T-helper 2 cell treated with Interferon-gamma antibody and Interleukin-4, amounts not matched to agents 100 ng/mL and 5 ng/mL, for 36 hours (primary cell): ENCODE measurements around the gene SOD2. TPM values are rescaled to one million over a fixed set of nuclear protein-coding genes. Genes with fewer than 3 reads are reported as not detected.
"Not testable (repeated sequence)": the region's sequence is repeated elsewhere in the genome, so short reads cannot be mapped to it uniquely, and the experiment has no call there.

Source experiments
- intact Hi-C: fragments of 100-400 bp; cut with micrococcal nuclease; formaldehyde crosslinking; loops from one replicate; pipeline ENCODE4 v1.15.1; 2023
- total RNA-seq: library from RNA; stranded (reverse); gene quantifications from 2 replicates; pipeline ENCODE4 v1.2.3, GENCODE V29; 2022

Gene SOD2
- total RNA-seq, 1 donor from 2014 or later: 63.9 TPM

DNA sequence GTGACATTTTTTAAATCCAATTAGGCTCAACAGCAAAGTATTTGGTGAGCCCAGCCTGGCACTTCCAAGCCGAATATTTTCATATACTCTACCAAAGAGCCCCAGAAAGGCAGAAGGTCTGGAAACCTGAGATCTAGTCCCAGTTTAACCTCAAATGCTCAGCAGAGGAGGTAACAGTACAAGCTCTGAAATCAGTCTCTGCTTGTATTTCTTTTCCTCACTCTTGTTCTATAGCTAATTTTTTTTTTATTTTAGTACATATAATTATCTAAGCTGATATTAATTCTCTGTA, 9.1 kb downstream of the SOD2 start:
- intact Hi-C loops: no loop called here

DNA sequence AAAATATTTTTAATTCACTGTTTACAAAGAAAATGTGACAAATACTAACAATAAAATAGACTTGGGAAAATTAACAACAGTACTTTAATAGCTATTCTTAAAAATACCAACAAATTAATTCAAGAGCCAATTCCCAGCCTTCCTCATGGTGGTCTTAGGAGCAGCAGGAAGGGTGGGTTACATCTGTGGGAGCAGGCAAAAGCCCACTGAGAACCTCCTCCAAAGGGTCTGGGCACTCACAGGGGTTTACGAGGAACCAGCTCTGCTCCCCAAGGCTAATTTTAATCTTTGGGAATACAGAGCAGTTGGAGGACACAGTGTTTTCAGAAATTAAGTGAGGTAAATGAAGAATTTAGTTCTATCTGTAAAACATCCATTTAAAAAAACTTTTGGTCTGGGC, 10.2 kb downstream of the SOD2 start:
- intact Hi-C loops: no loop called here

GRCh38 chr6:159682295-159682694, 10.7 kb downstream of the SOD2 start:
- intact Hi-C loops: no loop called here

DNA sequence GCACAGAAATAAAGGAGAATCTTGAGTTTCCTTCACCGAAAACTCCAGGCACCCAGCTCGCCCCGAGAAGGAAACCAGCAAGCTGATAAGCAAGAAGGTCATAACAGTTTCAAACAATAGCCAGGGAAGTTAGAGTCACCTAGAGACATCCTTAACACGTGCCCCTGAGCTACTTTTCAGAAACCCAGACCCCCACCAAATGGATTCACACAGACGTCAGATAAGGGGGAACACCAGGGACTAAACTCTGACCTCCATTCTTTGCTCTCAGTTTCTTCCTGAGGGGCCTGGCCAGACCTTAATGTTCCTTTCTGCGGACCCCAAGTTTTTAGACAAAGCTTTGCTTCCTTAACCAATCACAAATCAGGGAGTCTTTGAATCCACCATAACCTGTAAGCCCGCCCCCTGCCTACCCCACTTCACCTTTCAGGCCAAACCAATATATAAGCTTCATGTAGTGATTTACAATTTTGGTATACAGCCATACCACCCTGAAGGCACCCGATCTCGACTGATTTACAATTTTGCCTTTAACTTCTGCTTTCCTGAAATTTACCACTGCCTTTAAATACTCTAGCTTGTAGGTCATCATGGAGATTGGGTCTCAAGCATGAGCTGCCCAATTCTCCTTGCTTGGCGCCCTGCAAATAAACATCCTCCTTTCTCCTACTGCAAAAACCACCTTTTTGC, 11.7 kb downstream of the SOD2 start:
- intact Hi-C loops: no loop called here

GRCh38 chr6:159680104-159680503, 12.9 kb downstream of the SOD2 start:
- intact Hi-C loops: no loop called here

DNA sequence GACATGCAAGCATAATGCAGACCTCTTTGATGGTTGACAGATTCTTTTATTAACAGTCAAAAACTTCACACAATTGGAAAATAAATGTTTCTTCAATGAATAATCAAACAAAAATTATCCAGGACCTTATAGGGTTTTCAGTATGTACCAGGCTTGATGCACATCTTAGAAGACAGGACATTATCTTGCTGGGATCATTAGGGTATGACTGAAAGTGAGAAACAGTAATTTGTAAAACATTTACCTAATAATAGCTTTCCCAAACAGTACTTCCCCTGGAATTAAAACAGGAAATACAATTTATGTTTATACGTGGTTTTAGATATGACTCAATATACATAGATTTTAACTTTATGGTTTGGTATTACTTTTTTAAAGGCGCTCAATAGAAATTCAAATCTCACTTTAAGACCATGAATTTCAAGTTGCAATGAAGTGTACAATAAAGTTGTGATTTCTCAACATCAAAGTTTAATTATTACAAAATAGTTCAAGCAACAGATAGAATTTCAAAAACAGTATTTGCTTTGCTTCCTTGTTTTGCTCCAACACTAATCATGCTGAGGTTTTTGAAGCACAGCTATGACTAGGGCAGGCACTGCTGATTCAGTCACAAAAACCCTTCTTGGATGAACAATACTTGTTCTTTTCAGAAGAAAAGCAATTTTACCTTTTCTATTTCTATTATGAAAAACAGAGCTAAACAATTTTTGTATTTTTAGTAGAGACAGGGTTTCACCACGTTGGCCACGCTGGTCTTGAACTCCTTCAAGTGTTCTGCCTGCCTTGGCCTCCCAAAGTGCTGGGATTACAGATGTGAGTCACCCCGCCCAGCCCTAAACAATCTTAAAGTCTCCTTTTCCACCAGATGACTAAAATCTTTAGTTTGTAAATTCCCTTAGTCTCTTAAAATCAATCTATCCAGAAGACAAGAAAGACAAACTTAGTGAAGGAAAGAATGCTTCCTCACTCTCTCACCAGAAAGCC, 13.7 kb downstream of the SOD2 start:
- intact Hi-C loops: no loop called here

- intact Hi-C loops: no loop called here
These were observed 14.5 kb downstream of the SOD2 start for GRCh38 chr6:159678574-159678973.

DNA sequence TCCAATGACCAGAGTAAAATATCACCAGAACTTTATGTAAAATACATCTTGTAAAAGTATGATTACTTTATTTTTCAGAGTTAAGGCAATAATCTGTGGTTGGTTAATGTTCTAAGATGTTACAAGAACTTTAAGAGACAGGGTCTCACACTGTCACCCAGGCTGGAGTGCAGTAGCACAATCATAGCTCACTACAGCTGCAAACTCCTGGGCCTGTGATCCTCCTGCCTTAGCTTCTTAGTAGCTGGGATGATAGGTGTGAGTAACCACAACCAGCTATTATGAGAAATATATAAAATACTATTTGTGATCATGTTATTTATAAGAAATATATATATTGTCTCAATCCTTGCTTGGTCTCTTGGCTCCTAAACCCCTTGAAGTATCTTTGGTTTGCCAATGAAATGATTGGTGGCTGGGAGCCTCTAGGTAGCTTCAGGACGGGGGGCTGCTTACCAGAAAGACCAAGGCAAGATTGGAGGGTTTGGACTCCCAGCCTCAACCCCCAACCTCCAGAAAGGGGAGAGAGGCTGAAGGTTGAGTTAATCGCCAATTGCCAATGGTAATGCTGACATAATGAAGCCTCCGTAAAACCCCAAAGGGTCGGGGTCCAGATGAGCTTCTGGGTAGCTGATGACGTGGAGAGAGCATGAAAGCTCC, 15.4 kb downstream of the SOD2 start:
- intact Hi-C loops: no loop called here

DNA sequence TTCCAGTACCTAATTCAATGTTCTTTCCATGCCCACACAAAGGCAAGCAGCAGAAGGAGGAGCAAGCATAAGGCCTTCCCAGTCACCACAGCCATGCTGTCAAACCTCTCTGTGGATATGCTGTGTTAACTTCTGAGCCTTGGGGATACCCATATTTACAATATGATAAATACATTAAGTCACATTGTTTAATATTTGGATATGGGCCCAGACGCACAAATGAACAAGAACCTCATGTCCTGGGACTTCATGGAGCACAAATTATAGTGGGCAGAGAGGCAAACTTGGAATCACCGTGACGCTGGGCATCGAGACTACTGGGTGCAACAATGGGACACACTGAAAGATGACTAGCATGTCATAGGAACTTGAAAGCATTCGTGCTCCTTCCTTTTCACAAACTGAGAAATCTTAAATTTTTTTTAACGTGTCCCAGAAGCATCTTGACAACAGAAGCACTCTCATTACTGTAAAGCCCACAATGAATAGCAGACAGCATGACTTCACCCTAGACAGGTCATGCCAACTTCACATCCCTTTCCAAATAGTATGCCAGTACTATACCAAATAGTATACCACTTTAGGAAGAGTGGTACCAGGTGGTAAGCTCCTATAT, 16.0 kb downstream of the SOD2 start:
- intact Hi-C loops: no loop called here

GRCh38 chr6:159676236-159676635, 16.8 kb downstream of the SOD2 start:
- intact Hi-C loops: not testable (repeated sequence)

GRCh38 chr6:159665868-159666635, 27.0 kb downstream of the SOD2 start:
- intact Hi-C loops: no loop called here

- intact Hi-C loops: not testable (repeated sequence)
These were observed 29.6 kb downstream of the SOD2 start for GRCh38 chr6:159663368-159663889.

GRCh38 chr6:159661977-159662376, 31.1 kb downstream of the SOD2 start:
- intact Hi-C loops: not testable (repeated sequence)

- intact Hi-C loops: loop anchor here (2.0 kb wide), 1 partner anchor 481 kb away; no protein-coding TSS in a partner anchor
These were observed 37.5 kb downstream of the SOD2 start for GRCh38 chr6:159655409-159655988.

- intact Hi-C loops: loop anchor here (2.0 kb wide), 1 partner anchor 480 kb away; no protein-coding TSS in a partner anchor
These were observed 38.5 kb downstream of the SOD2 start for GRCh38 chr6:159654483-159655098.

DNA sequence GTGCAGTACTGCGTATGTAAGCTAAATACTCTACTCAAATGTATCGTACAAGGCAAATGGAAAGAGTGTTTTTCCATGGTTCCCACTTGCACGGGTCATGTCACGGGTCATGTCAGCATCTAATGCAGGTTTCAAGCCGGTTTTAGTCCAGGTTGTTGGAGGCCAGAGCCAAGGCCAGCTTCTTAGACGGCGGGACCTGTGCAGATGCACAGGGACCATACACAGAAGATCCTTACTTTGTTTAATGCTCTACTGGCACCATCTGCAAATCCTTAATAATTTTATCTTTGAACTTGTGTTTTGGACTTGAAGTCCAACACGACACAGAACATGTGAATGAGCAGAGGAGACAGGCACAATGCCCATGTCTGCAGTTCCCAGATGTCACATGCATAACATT, 42.7 kb downstream of the SOD2 start:
- intact Hi-C loops: no loop called here

- intact Hi-C loops: no loop called here
These were observed 43.6 kb downstream of the SOD2 start for GRCh38 chr6:159649441-159649840.

GRCh38 chr6:159646733-159647132, 46.3 kb downstream of the SOD2 start:
- intact Hi-C loops: no loop called here

- intact Hi-C loops: no loop called here
These were observed 46.9 kb downstream of the SOD2 start for GRCh38 chr6:159646116-159646515.

- intact Hi-C loops: no loop called here
These were observed 47.4 kb downstream of the SOD2 start for GRCh38 chr6:159645640-159646039.
